Progenitor cell of endocrine pancreas (in vitro differentiated cells): ENCODE data around the gene CCND1. TPM values are rescaled to one million over a fixed set of nuclear protein-coding genes. Genes with fewer than 3 reads are reported as not detected.

ENCODE experiments used
- DNase-seq: peaks from one replicate; pipeline ENCODE4 v3.0.0; 2021; ENCODE audit warnings: low spot score; ENCODE audit not compliant: unreplicated experiment
- H3K27ac Mint-ChIP-seq: 2 replicates; pipeline ENCODE4 v1.8.0; 2021; ENCODE audit warnings: mild to moderate bottlenecking, moderate library complexity, mixed read lengths
- H3K27me3 Mint-ChIP-seq: 2 replicates; pipeline ENCODE4 v1.8.0; 2021; ENCODE audit warnings: mixed read lengths
- H3K36me3 Mint-ChIP-seq: 2 replicates; pipeline ENCODE4 v1.8.0; 2022; ENCODE audit warnings: mixed read lengths; ENCODE audit not compliant: insufficient read depth
- H3K4me1 Mint-ChIP-seq: 2 replicates; pipeline ENCODE4 v1.8.0; 2021; ENCODE audit warnings: low read depth, mixed read lengths
- H3K4me3 Mint-ChIP-seq: 2 replicates; pipeline ENCODE4 v1.8.0; 2021; ENCODE audit warnings: low read depth, mild to moderate bottlenecking, moderate library complexity, mixed read lengths
- H3K9me3 Mint-ChIP-seq: 2 replicates; pipeline ENCODE4 v1.8.0; 2021; ENCODE audit warnings: low read depth, mixed read lengths
- CTCF ChIP-seq: fragments of 200-600 bp; sonication (generic); IDR thresholded peaks from one replicate; pipeline ENCODE4 v1.5.0; 2021; ENCODE audit warnings: antibody characterized with exemption, mild to moderate bottlenecking; ENCODE audit not compliant: unreplicated experiment
- long read RNA-seq: library from polyadenylated mRNA; unstranded; transcript quantifications from one replicate; pipeline ENCODE4 v2.0.0, GENCODE V29; 2020
- total RNA-seq: library from RNA; stranded (reverse); gene quantifications from 2 replicates; pipeline ENCODE4 v1.2.1, GENCODE V29; 2021

Gene CCND1
- 409 and 437 TPM in 2 replicates for total RNA-seq
- long read RNA-seq, full-length matches to known transcripts: 103 of 301 reads
- long read RNA-seq, partial matches to known transcripts: 2 of 301 reads
- long read RNA-seq, other reads (novel, unspliced or antisense): 196 of 301 reads

GRCh38 chr11:69640995-69641581 lies at the start of gene CCND1:
CCND1 (plus strand) TSS chr11:69641156; CDS start chr11:69641314, 158 bp downstream.
- Mint-ChIP-seq H3K36me3 (peaks cover 6% of the 10 kb centered on the region), H3K4me1 (peaks cover 28% of the 10 kb centered on the region), H3K27ac (peak within 1 kb of the TSS; percentile 98)

GRCh38 chr11:69592986-69593650 lies 47.8 kb upstream of the CCND1 start:
- Mint-ChIP-seq H3K4me3 (no peak overlapping the region), H3K36me3 (no peaks in the 10 kb centered on the region), H3K27ac (no peak overlapping the region), H3K4me1 (no peaks in the 10 kb centered on the region), H3K27me3 (peaks cover 3% of the 10 kb centered on the region), H3K9me3 (peaks cover 3% of the 10 kb centered on the region)
- TF ChIP-seq CTCF: no peak
- DNase-seq: no peak

More at GRCh38 chr11:69640995-69641581, at the start of gene CCND1:
- peak; percentile 26 for TF ChIP-seq CTCF
- DNase-seq: peak; percentile 69
- peak within 1 kb of the TSS; percentile 96 for H3K4me3 Mint-ChIP-seq
- no peaks in the 10 kb centered on the region for H3K9me3 Mint-ChIP-seq
- H3K27me3 Mint-ChIP-seq: no peaks in the 10 kb centered on the region

GRCh38 chr11:69593851-69594250 lies 47.1 kb upstream of the CCND1 start:
- peaks cover 3% of the 10 kb centered on the region for H3K27me3 Mint-ChIP-seq
- DNase-seq: no peak
- no peak overlapping the region for H3K27ac Mint-ChIP-seq
- H3K36me3 Mint-ChIP-seq: no peaks in the 10 kb centered on the region
- H3K9me3 Mint-ChIP-seq: peaks cover 3% of the 10 kb centered on the region
- no peak for TF ChIP-seq CTCF
- H3K4me3 Mint-ChIP-seq: no peak overlapping the region
- no peaks in the 10 kb centered on the region for H3K4me1 Mint-ChIP-seq

- H3K36me3 Mint-ChIP-seq: no peaks in the 10 kb centered on the region
- no peak overlapping the region for H3K27ac Mint-ChIP-seq
- peaks cover 3% of the 10 kb centered on the region for H3K9me3 Mint-ChIP-seq
- no peaks in the 10 kb centered on the region for H3K4me1 Mint-ChIP-seq
- peaks cover 3% of the 10 kb centered on the region for H3K27me3 Mint-ChIP-seq
- no peak overlapping the region for H3K4me3 Mint-ChIP-seq
- TF ChIP-seq CTCF: no peak
- no peak for DNase-seq
These were observed 46.5 kb upstream of the CCND1 start for GRCh38 chr11:69594481-69594880.

- H3K27ac Mint-ChIP-seq: no peak overlapping the region
- H3K27me3 Mint-ChIP-seq: peaks cover 5% of the 10 kb centered on the region
- H3K9me3 Mint-ChIP-seq: no peaks in the 10 kb centered on the region
- no peak overlapping the region for H3K4me3 Mint-ChIP-seq
- no peak for TF ChIP-seq CTCF
- H3K4me1 Mint-ChIP-seq: no peaks in the 10 kb centered on the region
- no peak for DNase-seq
- H3K36me3 Mint-ChIP-seq: no peaks in the 10 kb centered on the region
These were observed 44.9 kb upstream of the CCND1 start for GRCh38 chr11:69595805-69596665.
